ENCODE measurements around the gene APC2. TPM values are rescaled to one million over a fixed set of nuclear protein-coding genes. Genes with fewer than 3 reads are reported as not detected.
"Not testable (repeated sequence)": the region's sequence is repeated elsewhere in the genome, so short reads cannot be mapped to it uniquely, and the experiment has no call there.

APC2 gene
- total RNA-seq, 1 experiment from 2014 or later, result 0.68 TPM

DNA sequence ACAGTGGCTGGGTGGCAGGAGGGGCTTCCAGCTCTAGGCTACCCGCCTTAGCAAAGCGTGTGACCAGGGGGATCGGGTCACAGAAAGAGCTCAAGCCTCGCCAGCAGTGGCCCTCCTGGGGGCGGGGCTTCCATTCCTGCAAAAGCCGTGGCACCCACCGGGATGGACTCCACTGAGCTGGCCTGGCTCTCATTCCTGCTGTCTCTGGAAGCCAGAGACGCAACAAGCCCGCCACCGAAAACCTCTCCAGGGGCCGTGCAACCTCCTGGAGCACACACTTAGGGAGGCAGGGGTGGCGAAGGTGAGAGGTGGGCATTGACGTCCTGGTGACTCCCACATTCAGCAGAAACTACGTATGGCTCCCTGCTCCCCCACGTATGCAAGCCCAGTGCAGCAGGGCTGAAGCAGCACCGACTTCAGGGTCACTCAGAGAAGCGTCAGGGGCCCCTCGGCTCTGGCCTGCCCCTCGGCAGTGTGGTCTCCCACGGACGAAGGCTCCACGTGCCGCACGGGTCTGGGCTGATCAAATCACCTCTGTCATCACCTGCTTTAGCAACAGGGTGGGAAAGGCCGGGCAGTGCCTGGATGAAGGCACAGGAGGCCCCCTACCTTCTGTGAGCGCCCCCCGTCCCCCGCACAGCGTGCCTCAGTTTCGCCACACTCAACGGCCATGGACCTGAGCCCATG is 26.0 kb downstream of the APC2 start:
- no peaks in the 10 kb centered on the region for H3K9me3 Mint-ChIP-seq
- H4K5ac ChIP-seq (ENCODE audit: insufficient read length, low read depth, low read length), result no peak overlapping the region
- no peak overlapping the region for H4K91ac ChIP-seq (ENCODE audit: insufficient read length, low read depth, low read length)
- H2BK5ac ChIP-seq (ENCODE audit: insufficient read length, low read length), result no peak overlapping the region
- H3K79me2 ChIP-seq (ENCODE audit: insufficient read depth, low read length), result no peaks in the 10 kb centered on the region
- H3K4ac ChIP-seq (ENCODE audit: low read depth, low read length), result no peak overlapping the region
- H3K56ac ChIP-seq (ENCODE audit: insufficient read length, low read depth, low read length), result no peak overlapping the region
- no peak overlapping the region for H2BK12ac ChIP-seq (ENCODE audit: insufficient read length, low read depth, low read length)
- no peak overlapping the region for H3K27ac ChIP-seq (ENCODE audit: insufficient read length, low read depth, low read length)
- no peak overlapping the region for H3K4me2 ChIP-seq (ENCODE audit: insufficient read depth, insufficient read length, low read length)
- no peak overlapping the region for H3K27ac Mint-ChIP-seq
- no CpG with 5 or more reads among the region's 31 CpGs for WGBS (ENCODE audit: extremely low coverage, insufficient read length, low lambda C conversion rate)
- H2AFZ ChIP-seq (ENCODE audit: low read length), result no peak overlapping the region
- peak overlapping the region in 1 of 2 experiments; percentile 35; a peak in 1 of 5 replicates for H3K4me3 Mint-ChIP-seq
- H2BK120ac ChIP-seq (ENCODE audit: low read depth, low read length, poor library complexity, severe bottlenecking), result no peak overlapping the region
- H3K27me3 ChIP-seq (ENCODE audit: insufficient read depth, low read length), result peaks cover 6% of the 10 kb centered on the region; the same call in 1 of the 2 replicates
- H3K14ac ChIP-seq (ENCODE audit: insufficient read depth, low read length), result no peak overlapping the region
- H2BK15ac ChIP-seq (ENCODE audit: low read depth, low read length), result no peak overlapping the region
- H4K20me1 ChIP-seq (ENCODE audit: control insufficient read depth, insufficient read depth, insufficient read length), result peaks cover 3% of the 10 kb centered on the region
- peaks cover 26% of the 10 kb centered on the region for H3K27me3 Mint-ChIP-seq (ENCODE audit: low read depth)
- H4K8ac ChIP-seq (replicated peaks; ENCODE audit: insufficient read length, low read depth, low read length), result no peak overlapping the region
- peak; percentile 20 for DNase-seq
- no peaks in the 10 kb centered on the region for H3K4me1 ChIP-seq (ENCODE audit: insufficient read depth, low read length)
- TF ChIP-seq CTCF (conservative IDR thresholded peaks at IDR 0.05), result no peak
- no peaks in the 10 kb centered on the region for H3K79me1 ChIP-seq (ENCODE audit: insufficient read depth, low read depth, low read length, poor library complexity, severe bottlenecking)
- H3K36me3 Mint-ChIP-seq (ENCODE audit: insufficient read depth in 1 of 3, low read depth in 3 of 3), result peaks cover 5 to 13% (median 11%) of the 10 kb centered on the region in 3 experiments; a peak in 6 of 7 replicates
- no peak overlapping the region for H3K9ac ChIP-seq (ENCODE audit: extremely low read depth, insufficient read length, low read length)
- H3K4me1 Mint-ChIP-seq, result peaks cover 0 to 15% of the 10 kb centered on the region in 2 experiments; a peak in 2 of 4 replicates
- no peak overlapping the region for H2AK5ac ChIP-seq (ENCODE audit: insufficient read length, low read length)
- no peak overlapping the region for H2BK20ac ChIP-seq (ENCODE audit: low read depth, low read length, poor library complexity, severe bottlenecking)
- no peak overlapping the region for H3K18ac ChIP-seq (ENCODE audit: insufficient read length, low read depth, low read length)
- H3K23me2 ChIP-seq (ENCODE audit: insufficient read length, low read depth, low read length, poor library complexity, severe bottlenecking), result peaks cover 3% of the 10 kb centered on the region
- no peak overlapping the region for H3T11ph ChIP-seq (ENCODE audit: low read length)
- H3K9me3 ChIP-seq (ENCODE audit: control insufficient read depth, low read depth, low read length), result no peaks in the 10 kb centered on the region
- no peak overlapping the region for H3K23ac ChIP-seq (ENCODE audit: insufficient read length, low read depth, low read length)

DNA sequence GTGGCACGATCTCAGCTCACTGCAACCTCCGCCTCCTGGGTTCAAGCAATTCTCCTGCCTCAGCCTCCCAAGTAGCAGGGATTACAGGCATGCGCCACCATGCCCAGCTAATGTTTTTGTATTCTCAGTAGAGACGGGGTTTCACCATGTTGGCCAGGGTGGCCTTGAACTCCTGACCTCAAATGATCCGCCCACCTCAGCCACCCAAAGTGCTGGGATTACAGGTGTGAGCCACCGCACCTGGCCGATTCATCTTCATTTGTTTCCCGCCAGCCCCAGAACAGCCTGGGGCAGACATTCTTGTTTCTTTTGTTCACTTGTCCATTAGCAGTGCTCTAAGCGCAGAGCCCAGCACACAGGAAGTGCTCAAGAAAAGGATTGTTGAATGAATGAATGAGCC is 27.1 kb downstream of the APC2 start:
- not testable (repeated sequence) for H3K27ac Mint-ChIP-seq; H3K4ac ChIP-seq (ENCODE audit: low read depth, low read length)
- peaks cover 15% of the 10 kb centered on the region for H3K27me3 Mint-ChIP-seq (ENCODE audit: low read depth)

More for the DNA sequence above, 27.1 kb downstream of the APC2 start:
- H4K8ac ChIP-seq (replicated peaks; ENCODE audit: insufficient read length, low read depth, low read length); H4K5ac ChIP-seq (ENCODE audit: insufficient read length, low read depth, low read length); H3K27ac ChIP-seq (ENCODE audit: insufficient read length, low read depth, low read length); H3K4me2 ChIP-seq (ENCODE audit: insufficient read depth, insufficient read length, low read length); H4K20me1 ChIP-seq (ENCODE audit: control insufficient read depth, insufficient read depth, insufficient read length); H2BK20ac ChIP-seq (ENCODE audit: low read depth, low read length, poor library complexity, severe bottlenecking); H2BK12ac ChIP-seq (ENCODE audit: insufficient read length, low read depth, low read length); H3K79me2 ChIP-seq (ENCODE audit: insufficient read depth, low read length); H4K91ac ChIP-seq (ENCODE audit: insufficient read length, low read depth, low read length); H3K56ac ChIP-seq (ENCODE audit: insufficient read length, low read depth, low read length); H2AK5ac ChIP-seq (ENCODE audit: insufficient read length, low read length); H3K79me1 ChIP-seq (ENCODE audit: insufficient read depth, low read depth, low read length, poor library complexity, severe bottlenecking); H3K23ac ChIP-seq (ENCODE audit: insufficient read length, low read depth, low read length); H3K23me2 ChIP-seq (ENCODE audit: insufficient read length, low read depth, low read length, poor library complexity, severe bottlenecking); H3K14ac ChIP-seq (ENCODE audit: insufficient read depth, low read length); H2BK5ac ChIP-seq (ENCODE audit: insufficient read length, low read length); H3T11ph ChIP-seq (ENCODE audit: low read length); H2AFZ ChIP-seq (ENCODE audit: low read length); H2BK120ac ChIP-seq (ENCODE audit: low read depth, low read length, poor library complexity, severe bottlenecking); H2BK15ac ChIP-seq (ENCODE audit: low read depth, low read length); H3K9me3 ChIP-seq (ENCODE audit: control insufficient read depth, low read depth, low read length); H3K9ac ChIP-seq (ENCODE audit: extremely low read depth, insufficient read length, low read length); H3K27me3 ChIP-seq (ENCODE audit: insufficient read depth, low read length); H3K18ac ChIP-seq (ENCODE audit: insufficient read length, low read depth, low read length); H3K9me3 Mint-ChIP-seq; H3K4me1 ChIP-seq (ENCODE audit: insufficient read depth, low read length): not testable (repeated sequence)
- DNase-seq, result peak; percentile 27
- Mint-ChIP-seq H3K4me1 (peaks cover 0 to 11% of the 10 kb centered on the region in 2 experiments; a peak in 2 of 4 replicates), H3K4me3 (peak overlapping the region; percentile 29 to 63; a peak in 3 of 5 replicates), H3K36me3 (ENCODE audit: insufficient read depth in 1 of 3, low read depth in 3 of 3) (peaks cover 5 to 13% (median 11%) of the 10 kb centered on the region in 3 experiments; a peak in 6 of 7 replicates)
- WGBS (ENCODE audit: extremely low coverage, insufficient read length, low lambda C conversion rate), result no CpG with 5 or more reads among the region's 9 CpGs
